GM18909 (cell line): Measurements from ENCODE around the gene ESPN.

ENCODE experiments used
- ATAC-seq: cut with Tn5 transposase; IDR thresholded peaks from one replicate; pipeline ENCODE4 v1.9.1; 2021; ENCODE audit warnings: mild to moderate bottlenecking; ENCODE audit not compliant: unreplicated experiment, poor library complexity

The ESPN gene

GRCh38 chr1:6401673-6402072, 22.9 kb upstream of the ESPN start:
- no peak for ATAC-seq

- ATAC-seq: no peak
Measured at GRCh38 chr1:6408023-6408422, 16.6 kb upstream of the ESPN start.

- no peak for ATAC-seq
Measured at GRCh38 chr1:6409053-6409452, 15.5 kb upstream of the ESPN start.

GRCh38 chr1:6409733-6410132, 14.8 kb upstream of the ESPN start:
- ATAC-seq: no peak

GRCh38 chr1:6410248-6410893, 14.2 kb upstream of the ESPN start:
- no peak for ATAC-seq

- no peak for ATAC-seq
Measured at GRCh38 chr1:6412896-6413295, 11.7 kb upstream of the ESPN start.

- peak; percentile 78 for ATAC-seq
Measured at GRCh38 chr1:6414443-6414844, 10.1 kb upstream of the ESPN start.

- no peak for ATAC-seq
Measured at GRCh38 chr1:6414881-6415626, 9.5 kb upstream of the ESPN start.

- ATAC-seq: no peak
Measured at GRCh38 chr1:6416295-6416656, 8.3 kb upstream of the ESPN start.

GRCh38 chr1:6416906-6417305, 7.7 kb upstream of the ESPN start:
- no peak for ATAC-seq

- ATAC-seq: no peak
Measured at GRCh38 chr1:6417961-6418667, 6.5 kb upstream of the ESPN start.

GRCh38 chr1:6418668-6419396, 5.7 kb upstream of the ESPN start:
- ATAC-seq: no peak

- ATAC-seq: no peak
Measured at GRCh38 chr1:6419397-6419803, 5.2 kb upstream of the ESPN start.

- no peak for ATAC-seq
Measured at GRCh38 chr1:6419804-6420453, 4.6 kb upstream of the ESPN start, which contains the start of gene HES2. Gene HES2 (minus strand): TSS chr1:6419919. CDS start chr1:6419820, 99 bp downstream.

GRCh38 chr1:6420454-6421042, 4.0 kb upstream of the ESPN start:
- ATAC-seq: no peak

GRCh38 chr1:6421266-6421665, 3.3 kb upstream of the ESPN start:
- ATAC-seq: no peak

- peak; percentile 51 for ATAC-seq
Measured at GRCh38 chr1:6423321-6423999, 1.1 kb upstream of the ESPN start.

GRCh38 chr1:6424000-6424565, 493 bp upstream of the ESPN start:
- ATAC-seq: no peak

- no peak for ATAC-seq
Measured at GRCh38 chr1:6425658-6426057, 1.1 kb downstream of the ESPN start.
